Upper lobe of right lung (tissue), 1 donor: ENCODE measurements around the gene CSTA. TPM values are rescaled to one million over a fixed set of nuclear protein-coding genes. Genes with fewer than 3 reads are reported as not detected.

ENCODE experiments used
- ATAC-seq: fragments of 200-7000 bp; cut with Tn5 transposase; one replicate; pipeline ENCODE4 v1.9.1; 2020; ENCODE audit warnings: mild to moderate bottlenecking, moderate library complexity
- DNase-seq: peaks from one replicate; pipeline ENCODE4 v3.0.0-alpha.2; 2020
- H3K27ac ChIP-seq: fragments of 200-600 bp; one replicate; pipeline ENCODE4 v1.8.0; 2022
- H3K27me3 ChIP-seq: fragments of 200-600 bp; one replicate; pipeline ENCODE4 v1.8.0; 2022; ENCODE audit warnings: mild to moderate bottlenecking
- H3K36me3 ChIP-seq: fragments of 200-600 bp; one replicate; pipeline ENCODE4 v1.8.0; 2022
- H3K4me1 ChIP-seq: fragments of 200-600 bp; one replicate; pipeline ENCODE4 v1.8.0; 2022
- H3K4me3 ChIP-seq: fragments of 200-600 bp; one replicate; pipeline ENCODE4 v1.8.0; 2022; ENCODE audit warnings: mild to moderate bottlenecking
- H3K9me3 ChIP-seq: fragments of 200-600 bp; one replicate; pipeline ENCODE4 v1.8.0; 2022
- CTCF ChIP-seq: fragments of 200-600 bp; IDR thresholded peaks from one replicate; pipeline ENCODE4 v1.8.0; 2022; ENCODE audit warnings: antibody characterized with exemption
- intact Hi-C: fragments of 100-400 bp; cut with DNase I; formaldehyde crosslinking; loops from one replicate; pipeline ENCODE4 v1.11.0; 2022
- total RNA-seq: library from RNA; stranded (reverse); fragmentation: NEBNext Ultra II Directional; extraction: Animal tissue kit (Norgen Biotek cat#: 25700); gene quantifications from one replicate; pipeline ENCODE4 v1.2.1, GENCODE V29; 2021
- donor health status: DM: no; HTN: yes; CAD: no; lungs with severe emphysema.

CSTA gene
- total RNA-seq, 1 donor from 2014 or later: 22.3 TPM

- ATAC-seq (no peak), DNase-seq (no peak)
- Histone ChIP-seq H3K27ac (no peak overlapping the region), H3K4me1 (no peaks in the 10 kb centered on the region), H3K4me3 (no peak overlapping the region), H3K27me3 (no peaks in the 10 kb centered on the region), H3K36me3 (no peaks in the 10 kb centered on the region), H3K9me3 (peaks cover 7% of the 10 kb centered on the region)
- TF ChIP-seq CTCF: no peak
- intact Hi-C loops: no loop called here
These were observed 2.7 kb upstream of the CSTA start for GRCh38 chr3:122322095-122323075.

- Histone ChIP-seq H3K27me3 (no peaks in the 10 kb centered on the region), H3K4me1 (no peaks in the 10 kb centered on the region), H3K4me3 (peak overlapping the region; percentile 42), H3K27ac (no peak overlapping the region), H3K9me3 (no peaks in the 10 kb centered on the region), H3K36me3 (no peaks in the 10 kb centered on the region)
- no peak for DNase-seq
- ATAC-seq: no peak
- no peak for TF ChIP-seq CTCF
- intact Hi-C loops: no loop called here
These were observed 721 bp downstream of the CSTA start for GRCh38 chr3:122325769-122326168.

- no peak overlapping the region for H3K4me3 ChIP-seq
- no peaks in the 10 kb centered on the region for H3K9me3 ChIP-seq
- no peaks in the 10 kb centered on the region for H3K4me1 ChIP-seq
- no peaks in the 10 kb centered on the region for H3K27me3 ChIP-seq
- H3K27ac ChIP-seq: no peak overlapping the region
- H3K36me3 ChIP-seq: no peaks in the 10 kb centered on the region
- no peak for TF ChIP-seq CTCF
- intact Hi-C loops: no loop called here
- ATAC-seq: no peak
- no peak for DNase-seq
These were observed 6.8 kb downstream of the CSTA start for GRCh38 chr3:122331886-122332285.

GRCh38 chr3:122332551-122332950 is 7.5 kb downstream of the CSTA start:
- ATAC-seq (no peak), DNase-seq (no peak)
- Histone ChIP-seq H3K9me3 (no peaks in the 10 kb centered on the region), H3K27me3 (no peaks in the 10 kb centered on the region), H3K27ac (no peak overlapping the region), H3K4me1 (no peaks in the 10 kb centered on the region), H3K4me3 (no peak overlapping the region), H3K36me3 (no peaks in the 10 kb centered on the region)
- intact Hi-C loops: no loop called here
- TF ChIP-seq CTCF: no peak

- no peaks in the 10 kb centered on the region for H3K9me3 ChIP-seq
- intact Hi-C loops: no loop called here
- H3K27me3 ChIP-seq: no peaks in the 10 kb centered on the region
- no peak for DNase-seq
- ATAC-seq: no peak
- no peak overlapping the region for H3K27ac ChIP-seq
- TF ChIP-seq CTCF: no peak
- H3K36me3 ChIP-seq: no peaks in the 10 kb centered on the region
- no peaks in the 10 kb centered on the region for H3K4me1 ChIP-seq
- no peak overlapping the region for H3K4me3 ChIP-seq
These were observed 17.8 kb downstream of the CSTA start for GRCh38 chr3:122342803-122343202.
